Pons (tissue), 1 donor: ENCODE measurements around the gene KLHL6.
A peak's percentile ranks its signal among the peaks of the same experiment; 100 is the strongest.
"Not testable (repeated sequence)": the region's sequence is repeated elsewhere in the genome, so short reads cannot be mapped to it uniquely, and the experiment has no call there.

Source experiments
- DNase-seq: peaks from one replicate; pipeline ENCODE4 v3.0.0-alpha.2; 2016; ENCODE audit warnings: low spot score

KLHL6 gene

DNA sequence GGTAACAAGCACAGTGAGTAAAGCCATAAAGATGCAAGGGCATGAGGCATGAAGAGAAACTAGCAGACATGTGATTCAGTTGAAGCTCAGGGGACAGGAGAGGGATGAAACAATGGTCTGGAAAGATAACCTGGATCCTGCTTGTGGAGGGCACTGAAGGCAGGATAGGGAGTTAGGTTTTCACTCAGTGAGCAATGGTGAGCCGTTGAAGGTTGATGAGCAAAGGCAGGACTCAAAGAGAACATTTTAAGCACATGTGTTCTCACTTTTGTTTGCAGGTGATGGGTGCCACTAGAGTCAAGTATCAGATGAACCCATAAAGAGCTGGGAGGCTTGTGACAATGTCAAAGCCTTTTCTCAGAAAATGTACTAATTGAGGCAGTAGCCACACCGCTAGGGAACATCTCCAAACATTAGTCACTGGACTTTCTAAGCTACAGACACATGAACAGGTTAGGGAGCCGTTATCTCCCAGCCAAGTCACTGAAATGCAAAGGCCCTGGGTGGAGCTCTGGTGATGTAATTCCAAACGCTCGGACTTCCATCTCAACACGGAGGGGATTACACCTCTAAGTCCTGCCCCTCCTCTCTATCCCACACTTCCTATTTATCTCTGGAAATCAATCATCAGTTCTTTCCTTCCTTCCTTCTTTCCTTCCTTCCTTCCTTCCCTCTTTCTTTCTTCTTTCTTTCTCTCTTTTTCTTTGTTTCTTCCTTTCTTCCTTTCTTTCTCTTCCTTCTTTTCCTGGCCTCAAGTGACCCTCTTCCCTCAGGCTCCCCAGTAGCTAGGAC is 22.7 kb downstream of the KLHL6 start:
- no peak for DNase-seq

DNA sequence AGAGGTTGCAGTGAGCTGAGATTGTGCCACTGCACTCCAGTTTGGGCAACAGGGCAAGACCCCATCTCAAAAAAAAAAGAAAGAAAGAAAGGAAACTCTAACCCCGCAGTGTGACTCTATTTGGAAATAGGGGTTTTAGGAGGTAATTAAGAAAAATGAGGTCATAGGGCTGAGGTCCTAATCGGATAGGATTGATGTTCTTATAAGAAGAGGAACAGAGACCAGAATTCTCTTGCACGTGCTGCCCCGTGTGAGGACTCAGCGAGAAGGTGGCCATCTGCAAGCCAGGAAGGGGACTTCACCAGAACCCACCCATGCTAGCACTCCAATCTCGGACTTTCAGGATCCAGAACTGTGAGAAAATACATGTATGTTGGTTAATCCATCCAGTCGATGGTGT is 25.8 kb downstream of the KLHL6 start:
- DNase-seq: no peak

- DNase-seq: no peak
These were observed 26.3 kb downstream of the KLHL6 start for GRCh38 chr3:183529185-183529584.

DNA sequence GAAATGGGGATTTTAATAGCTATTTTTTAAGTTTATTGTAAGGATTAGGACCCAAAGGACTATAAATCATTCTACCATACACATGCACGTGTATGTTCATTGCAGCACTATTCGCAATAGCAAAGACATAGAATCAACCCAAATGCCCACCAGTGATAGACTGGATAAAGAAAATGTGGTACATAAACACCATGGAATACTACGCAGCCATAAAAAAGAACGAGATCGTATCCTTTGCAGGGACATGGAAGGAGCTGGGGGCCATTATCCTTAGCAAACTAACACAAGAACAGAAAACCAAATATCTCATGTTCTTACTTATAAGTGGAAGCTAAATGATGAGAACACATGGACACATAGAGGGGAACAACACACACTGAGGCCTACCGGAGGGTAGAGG is 26.7 kb downstream of the KLHL6 start:
- DNase-seq: not testable (repeated sequence)

DNA sequence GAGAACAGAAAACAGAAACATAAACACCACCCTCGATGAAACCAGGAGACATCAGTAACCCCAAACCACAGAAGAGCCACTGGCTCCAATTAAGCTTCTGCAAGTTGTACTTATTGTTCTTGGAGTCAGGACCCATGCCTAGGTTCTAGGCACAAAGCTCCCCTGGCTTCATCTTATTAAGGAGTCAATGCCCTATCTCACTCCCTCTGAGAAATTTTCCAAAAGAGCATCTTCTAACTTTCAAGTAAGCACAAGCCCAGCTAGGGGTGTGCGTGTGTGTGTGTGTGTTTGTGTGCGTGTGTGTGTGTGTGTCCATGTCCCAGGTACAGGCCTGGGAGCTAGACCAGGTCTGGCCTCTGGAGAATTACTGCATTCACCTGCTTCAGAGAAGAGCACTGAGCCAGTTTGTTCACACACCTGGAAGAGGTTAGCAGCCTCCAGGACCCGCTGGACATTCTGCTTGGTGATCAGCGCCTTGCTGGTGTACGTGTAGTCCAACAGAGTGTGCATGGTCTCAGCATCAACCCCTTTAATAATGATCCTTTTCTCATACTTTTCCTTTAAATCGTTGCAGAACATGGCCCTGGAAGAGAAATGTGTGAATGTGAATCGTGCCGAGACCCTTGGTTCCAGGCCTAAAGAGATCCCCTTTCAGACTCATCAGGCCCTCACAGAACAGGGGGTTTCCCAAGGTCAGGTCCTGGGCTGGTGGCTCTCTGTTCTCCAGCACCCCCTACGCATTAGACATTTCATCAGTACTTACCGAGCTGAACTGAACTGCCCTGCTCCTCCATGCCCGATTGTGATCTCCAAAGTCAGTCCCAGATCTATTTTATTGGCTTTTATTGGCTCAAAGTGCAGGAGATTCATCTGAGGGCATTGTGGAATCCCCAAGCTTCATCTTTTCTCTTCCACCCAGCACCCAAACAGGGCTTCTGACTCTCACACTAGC is 27.8 kb downstream of the KLHL6 start:
- no peak for DNase-seq

- DNase-seq: no peak
These were observed 28.6 kb downstream of the KLHL6 start for GRCh38 chr3:183526838-183527427.

- DNase-seq: no peak
These were observed 31.0 kb downstream of the KLHL6 start for GRCh38 chr3:183524476-183524875.

- DNase-seq: not testable (repeated sequence)
These were observed 34.6 kb downstream of the KLHL6 start for GRCh38 chr3:183520741-183521556.

GRCh38 chr3:183520295-183520694 is 35.2 kb downstream of the KLHL6 start:
- not testable (repeated sequence) for DNase-seq

DNA sequence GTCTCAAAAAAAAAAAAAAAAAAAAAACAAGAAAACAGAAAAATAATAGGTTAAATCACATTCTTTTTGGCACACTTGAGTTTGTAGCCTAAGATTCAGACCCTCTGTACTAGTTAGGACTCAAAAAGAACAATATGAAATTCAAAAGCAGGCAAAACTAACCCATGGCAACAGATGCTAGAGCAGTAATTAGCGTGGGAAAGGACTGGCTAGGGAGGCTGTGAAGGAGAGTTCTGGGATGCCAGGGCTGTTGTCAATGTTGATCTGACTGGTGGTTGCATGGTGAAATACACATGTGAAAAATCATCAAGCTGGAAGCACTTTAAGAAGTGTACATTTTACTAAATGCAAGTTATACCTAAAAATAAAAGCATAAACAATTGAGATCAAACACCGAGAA is 35.6 kb downstream of the KLHL6 start:
- no peak for DNase-seq

DNA sequence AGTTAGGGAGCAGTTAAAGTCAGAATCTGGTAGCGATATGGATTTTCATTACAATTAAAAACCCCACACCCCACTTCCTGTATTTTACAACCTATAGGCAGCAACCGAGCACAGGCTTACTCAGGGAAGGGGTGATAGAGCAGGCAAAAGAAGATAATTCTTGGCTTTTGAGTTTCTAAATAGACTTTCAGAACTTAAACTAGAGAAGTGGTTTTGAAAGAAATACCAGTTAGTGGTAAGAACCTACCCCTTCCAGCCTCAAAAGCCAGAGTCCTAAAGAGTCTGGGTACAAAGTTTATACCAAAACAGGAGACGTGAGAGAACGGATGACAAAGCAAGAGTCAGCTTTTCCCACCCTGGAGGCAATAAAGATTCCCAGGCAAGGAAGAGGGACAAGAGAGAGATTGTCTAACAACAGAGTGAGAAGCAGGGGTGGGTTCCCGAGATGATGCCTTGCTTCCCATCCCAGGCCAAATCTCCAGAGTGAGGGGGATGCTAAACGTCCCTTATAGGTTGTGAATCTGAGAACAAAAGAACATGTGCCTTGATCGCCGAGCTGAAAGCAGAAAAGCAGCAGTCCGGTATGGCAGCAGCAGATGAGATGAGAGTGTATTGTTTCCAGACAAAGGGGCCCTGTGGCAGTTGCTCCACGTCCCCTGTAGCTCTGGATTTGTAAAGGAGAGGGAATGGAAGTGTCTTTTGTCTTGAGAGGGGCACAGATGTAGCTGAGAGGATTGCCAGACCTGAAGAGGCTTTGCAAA is 36.8 kb downstream of the KLHL6 start:
- peak; percentile 84 for DNase-seq

DNA sequence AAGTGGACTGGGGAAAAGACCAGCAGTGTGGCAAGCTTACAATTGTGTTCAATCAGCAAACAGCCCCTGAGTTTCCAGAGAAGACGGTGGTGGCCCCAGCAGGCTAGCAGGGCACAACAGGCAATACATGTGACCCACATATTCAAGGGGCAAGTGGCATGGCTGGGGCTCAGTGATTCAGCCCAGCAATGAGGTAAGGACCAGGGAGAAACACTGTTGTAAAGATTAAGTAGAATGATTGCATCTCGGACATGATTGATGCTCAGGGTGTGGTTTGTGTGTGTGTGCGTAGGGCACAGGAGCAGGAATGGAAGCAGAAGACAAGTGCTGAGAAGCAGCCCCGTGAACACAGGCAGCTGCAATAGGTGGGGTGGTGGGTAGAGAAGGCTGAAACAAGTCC is 37.9 kb downstream of the KLHL6 start:
- DNase-seq: no peak

DNA sequence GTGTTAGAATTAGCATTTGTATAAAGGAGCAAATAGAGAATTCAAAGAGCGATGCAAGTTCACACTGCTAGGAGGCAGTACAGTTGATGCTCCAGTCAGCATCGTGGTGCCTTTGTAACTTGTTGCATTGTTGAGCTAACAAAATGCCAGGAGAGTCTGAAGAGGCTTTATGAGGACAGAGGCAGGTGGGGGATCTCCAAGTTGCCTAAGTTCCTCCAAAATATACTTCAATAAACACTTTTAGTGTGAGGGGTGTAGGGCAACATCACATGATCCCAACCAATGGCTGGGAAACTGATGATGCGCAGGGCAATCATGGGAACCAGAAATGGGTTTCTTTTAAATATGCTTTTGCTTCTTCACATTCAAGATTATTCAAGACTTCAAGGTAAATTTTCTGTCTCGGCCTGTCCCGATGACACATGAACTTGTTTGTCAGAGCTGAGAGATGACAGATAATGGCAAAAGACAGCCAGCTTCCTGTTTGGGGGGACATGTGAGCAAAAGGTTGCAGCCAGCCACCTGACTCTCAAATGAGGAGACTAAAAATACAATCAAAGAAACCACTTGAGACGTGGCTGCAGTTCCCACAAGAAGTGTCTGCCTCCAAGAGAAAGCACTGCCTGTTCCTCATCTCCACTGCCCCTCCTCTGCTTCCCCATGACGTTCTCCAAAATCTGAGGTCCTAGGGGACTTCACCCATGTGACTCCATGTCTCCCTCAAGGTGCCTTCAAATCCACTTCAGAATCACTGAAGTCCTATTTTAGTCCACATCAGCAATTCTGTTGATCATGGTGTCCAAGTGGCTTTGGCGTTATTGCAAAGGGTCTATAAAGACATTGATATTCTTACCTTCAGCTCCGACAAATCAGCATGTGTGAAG is 39.3 kb downstream of the KLHL6 start:
- DNase-seq: peak; percentile 40

- DNase-seq: no peak
These were observed 41.5 kb downstream of the KLHL6 start for GRCh38 chr3:183514021-183514420.

- DNase-seq: peak; percentile 19
These were observed 42.3 kb downstream of the KLHL6 start for GRCh38 chr3:183513046-183513706.

GRCh38 chr3:183511286-183512131 is 44.0 kb downstream of the KLHL6 start:
- DNase-seq: not testable (repeated sequence)

DNA sequence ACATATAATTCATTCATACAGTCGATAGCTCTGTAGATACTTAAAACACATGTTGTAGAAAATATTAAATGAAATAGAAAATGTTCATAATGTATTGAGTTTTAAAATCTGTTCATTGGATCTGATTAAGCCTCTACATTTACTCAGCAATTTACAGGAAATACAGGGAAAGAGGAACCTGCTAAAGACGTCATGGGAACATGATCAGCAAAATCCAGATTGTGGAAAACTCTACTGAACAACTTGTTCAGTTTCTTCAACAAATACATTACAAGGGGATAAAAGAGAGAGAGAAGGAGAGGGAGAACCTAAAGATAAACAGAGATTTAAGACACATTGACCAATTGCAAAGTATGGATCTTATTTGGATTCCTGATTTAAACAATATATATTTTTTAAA is 46.7 kb downstream of the KLHL6 start:
- peak; percentile 50 for DNase-seq

DNA sequence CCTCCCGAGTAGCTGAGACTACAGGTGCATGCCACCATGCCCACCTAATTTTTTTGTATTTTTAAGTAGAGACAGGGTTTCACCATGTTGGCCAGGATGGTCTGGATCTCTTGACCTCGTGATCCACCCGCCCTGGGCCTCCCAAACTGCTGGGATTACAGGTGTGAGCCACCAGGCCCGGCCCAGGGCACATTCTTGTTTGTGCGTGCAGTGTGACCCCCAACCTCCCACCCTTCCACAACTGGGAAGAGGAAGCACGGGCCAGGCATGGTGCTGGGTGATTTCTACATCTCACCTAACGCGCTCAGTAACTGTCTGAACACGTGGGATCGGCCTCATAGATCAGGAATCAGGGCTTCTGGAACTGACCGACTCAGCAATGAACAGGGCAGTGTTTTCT is 48.0 kb downstream of the KLHL6 start:
- no peak for DNase-seq
